OCI-LY1 (cell line): ENCODE measurements around the gene DYNLRB1.

Source experiments
- CTCF ChIP-seq: fragments of 200-600 bp; sonication (generic), shearing (Covaris generic); IDR thresholded peaks from 2 replicates; pipeline ENCODE4 v1.5.1; 2017; ENCODE audit warnings: mild to moderate bottlenecking, antibody characterized with exemption, low read length, moderate library complexity, mixed read lengths
- EZH2 ChIP-seq: fragments of 200-600 bp; sonication (generic), shearing (Covaris generic); IDR thresholded peaks from 2 replicates; pipeline ENCODE4 v1.8.0; 2017; ENCODE audit warnings: borderline replicate concordance, mixed run types, mild to moderate bottlenecking, antibody characterized with exemption, low read length, moderate library complexity, mixed read lengths

GRCh38 chr20:34553366-34553867 is 37.2 kb downstream of the DYNLRB1 start:
- no peak for TF ChIP-seq CTCF
- TF ChIP-seq EZH2, result no peak
